Stimulated activated CD8-positive, alpha-beta memory T cell treated with anti-CD3 and anti-CD28 coated beads, Interleukin-15, amount 100 ng/mL, for 48 hours (primary cell): ENCODE data around the gene SOX6.

Experiments used
- DNase-seq, 2 donors: peaks; one replicate each; pipeline ENCODE4 v3.0.0-alpha.2; 2020; ENCODE audit warnings: low read depth in 2 of 2

Gene SOX6

DNA sequence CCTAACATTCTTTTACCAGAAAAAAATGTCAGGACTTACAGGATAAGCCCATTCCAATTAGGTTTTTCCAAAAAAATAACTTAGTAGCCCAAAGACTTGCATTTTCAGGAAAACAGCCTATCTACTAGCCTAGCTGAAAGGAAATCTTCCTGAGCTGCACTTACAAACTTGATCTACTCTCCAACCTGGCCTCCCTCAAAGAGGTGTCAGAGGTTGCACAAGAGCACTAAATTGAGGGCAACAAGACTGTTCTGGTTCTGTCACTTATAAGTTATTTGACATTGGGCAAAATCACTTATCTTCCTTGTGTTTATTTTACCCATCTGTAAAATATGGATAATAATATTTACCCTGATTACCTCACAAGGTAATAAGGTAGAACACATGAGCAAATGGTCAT is 7.9 kb upstream of the SOX6 start:
- no peak for DNase-seq

DNA sequence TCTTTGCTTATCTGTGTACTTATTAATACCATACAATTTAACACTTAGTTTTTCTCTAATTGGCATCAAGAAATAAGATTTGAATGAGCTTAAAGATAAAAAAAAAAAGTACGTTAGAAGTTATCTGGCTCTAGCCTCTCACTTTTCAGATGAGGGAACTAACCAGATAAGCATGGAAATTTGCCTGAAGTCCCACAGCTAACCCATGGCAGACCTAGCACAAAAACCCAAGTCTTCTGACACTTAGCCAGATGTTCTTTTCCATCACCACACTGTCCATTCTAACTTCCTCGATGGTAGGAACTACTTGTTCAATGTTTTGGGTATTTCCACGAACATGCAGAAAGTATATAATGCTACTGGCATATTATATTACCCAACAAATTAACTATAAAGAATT is 7.4 kb upstream of the SOX6 start:
- no peak for DNase-seq

DNA sequence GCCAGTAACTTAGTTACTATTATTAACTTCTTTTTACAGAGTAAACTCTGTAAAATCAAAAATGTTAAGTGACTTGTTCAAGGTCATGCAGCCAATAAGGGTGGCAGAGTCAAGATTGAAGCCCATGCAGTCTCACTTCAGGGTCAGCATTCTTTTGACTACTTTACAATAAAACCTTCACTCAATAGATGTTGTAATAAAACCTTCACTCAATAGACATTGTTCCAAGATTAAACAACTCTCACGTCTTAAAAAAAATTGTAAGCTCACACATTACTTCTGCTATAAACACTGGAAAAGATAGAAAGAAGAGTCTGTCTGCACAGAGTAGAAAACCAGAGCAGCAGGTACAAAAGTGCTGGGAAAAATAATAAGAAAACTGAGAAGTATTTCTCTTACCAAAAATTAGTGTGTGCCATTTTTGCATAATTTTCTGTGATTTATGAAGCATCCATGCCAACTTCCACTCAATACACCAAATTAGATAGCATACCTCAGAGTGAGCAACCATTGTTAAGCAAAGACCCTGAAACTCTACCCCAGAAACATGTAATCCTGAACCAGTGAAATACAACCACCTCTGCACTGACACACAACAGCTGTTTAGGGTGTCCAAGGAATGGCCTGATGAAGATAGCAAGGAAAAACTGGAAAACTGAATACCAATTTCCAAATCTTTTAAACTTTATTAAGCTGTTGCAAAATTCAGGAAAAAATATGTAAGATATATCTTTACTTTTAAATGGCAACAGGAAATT is 4.9 kb upstream of the SOX6 start:
- DNase-seq, result no peak

DNA sequence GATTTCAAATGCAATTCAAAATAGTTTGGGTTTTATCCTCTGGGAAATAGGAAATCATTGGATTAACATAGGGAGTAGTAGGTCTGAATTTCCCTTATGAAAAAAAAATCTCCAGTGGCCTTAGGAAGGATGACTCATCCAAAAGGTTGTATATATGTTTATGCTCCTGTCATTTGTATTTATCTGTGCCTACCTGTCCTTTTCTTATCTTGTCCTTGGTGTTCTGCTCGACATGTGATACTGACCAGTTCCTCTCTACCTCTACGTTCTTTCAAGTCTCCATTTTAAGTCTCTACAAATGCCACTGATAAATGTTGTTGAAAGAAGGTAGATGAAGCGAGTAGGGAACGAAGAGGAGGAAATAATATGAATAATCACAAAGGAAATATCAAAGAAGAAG is 3.0 kb upstream of the SOX6 start:
- DNase-seq, result no peak

DNA sequence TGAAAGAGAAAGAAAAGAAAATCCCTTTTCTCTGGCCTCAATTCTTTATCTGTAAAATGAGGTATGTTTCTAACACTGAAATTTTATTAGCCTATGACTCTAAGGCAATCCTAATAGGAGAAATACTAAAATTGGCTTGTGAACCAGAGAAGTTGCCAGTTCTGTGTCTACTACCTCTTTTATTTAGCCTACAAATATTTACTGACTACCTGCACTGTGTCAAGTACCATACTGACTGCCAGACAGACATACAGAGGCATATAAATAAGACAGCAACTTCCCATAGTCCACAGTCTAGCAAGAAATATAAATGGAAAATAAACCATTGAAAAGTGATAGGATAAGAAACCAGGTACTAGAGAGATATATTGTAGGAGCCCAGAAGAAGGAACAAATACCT is 2.4 kb upstream of the SOX6 start:
- no peak for DNase-seq

DNA sequence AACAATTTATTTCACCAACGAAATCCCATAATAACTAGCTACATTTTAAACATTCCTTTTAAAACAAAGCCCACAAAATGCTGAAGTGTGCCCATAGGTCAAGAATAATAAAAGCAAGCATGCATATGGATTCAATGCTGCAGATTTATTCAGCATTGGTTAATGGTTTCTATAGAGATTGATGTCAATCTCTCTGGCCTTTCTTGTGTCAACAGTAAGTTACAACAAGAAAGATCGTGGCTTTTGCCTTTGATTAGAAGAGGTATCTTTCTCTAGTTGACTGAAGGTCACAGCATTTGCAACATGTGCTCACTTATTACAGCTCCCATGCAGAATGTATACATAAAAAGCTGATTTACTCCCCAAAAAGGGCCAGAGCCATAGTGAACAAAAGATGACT is 1.4 kb upstream of the SOX6 start:
- DNase-seq, result no peak

DNA sequence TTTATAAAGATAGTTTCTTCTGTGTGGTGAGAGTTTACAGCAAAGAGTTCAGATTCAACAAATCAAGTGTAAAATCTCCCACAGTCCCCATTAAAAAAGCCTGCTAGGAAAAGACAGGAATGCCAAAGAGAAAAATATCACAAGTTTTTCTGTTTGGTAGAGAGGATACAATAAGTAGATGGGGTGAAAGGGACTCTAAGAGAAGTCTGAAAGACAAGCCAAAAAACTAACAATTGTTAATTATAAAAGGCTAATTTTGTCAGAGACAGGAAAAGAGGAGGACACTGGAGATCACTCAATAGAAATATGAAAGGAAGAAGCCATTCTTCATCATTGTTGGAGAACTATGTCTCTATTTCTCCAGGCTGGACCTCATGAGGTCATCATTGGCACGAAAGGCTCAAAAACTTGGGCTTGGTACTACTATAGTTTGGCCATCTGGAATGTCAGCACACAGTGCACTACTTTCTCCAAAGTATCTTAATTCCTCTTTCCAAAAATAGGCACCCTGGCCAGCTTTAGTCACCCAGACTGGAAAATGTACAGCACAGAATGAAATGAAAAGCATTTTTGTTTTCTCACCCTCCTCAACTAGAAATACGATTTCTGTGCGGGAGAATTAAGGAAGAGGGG is 531 bp upstream of the SOX6 start:
- no peak for DNase-seq

DNA sequence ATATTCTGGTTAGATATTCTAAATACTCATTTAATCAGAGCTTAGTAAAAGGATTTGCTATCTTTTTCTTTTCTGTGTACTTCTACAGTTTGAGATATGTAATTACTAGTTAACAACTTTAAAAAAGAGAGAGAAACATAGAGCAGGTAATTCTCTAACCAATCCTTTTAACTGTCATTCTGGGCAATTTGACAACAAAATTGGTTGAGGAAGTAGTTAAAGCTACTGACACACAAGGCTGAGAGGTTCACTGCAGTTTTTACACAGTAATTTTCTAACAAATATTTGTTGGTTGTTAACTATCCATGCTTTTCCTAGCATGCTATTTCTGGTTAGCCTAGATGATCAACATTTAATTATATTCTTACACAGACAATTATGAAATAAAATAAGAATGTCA is 3.6 kb downstream of the SOX6 start:
- DNase-seq, result no peak

DNA sequence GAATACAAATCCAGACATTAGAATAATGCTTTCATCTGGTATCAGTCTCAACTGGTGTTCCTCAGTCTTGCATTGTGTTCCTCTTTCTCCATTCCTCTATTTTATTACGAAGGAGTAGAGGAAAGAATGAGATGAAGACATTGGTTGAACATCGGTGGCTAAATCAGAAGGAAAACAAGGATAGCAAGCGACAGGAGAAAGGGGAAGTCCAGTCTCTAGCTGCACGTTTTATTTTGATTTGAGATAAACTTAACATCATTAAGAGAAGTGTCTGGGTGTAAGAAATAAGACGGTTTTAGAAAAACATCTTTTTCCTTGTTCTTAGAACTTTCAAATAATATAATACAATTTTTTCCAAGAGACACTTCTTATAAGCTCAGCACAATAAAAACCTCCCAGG is 6.2 kb downstream of the SOX6 start:
- DNase-seq, result no peak

DNA sequence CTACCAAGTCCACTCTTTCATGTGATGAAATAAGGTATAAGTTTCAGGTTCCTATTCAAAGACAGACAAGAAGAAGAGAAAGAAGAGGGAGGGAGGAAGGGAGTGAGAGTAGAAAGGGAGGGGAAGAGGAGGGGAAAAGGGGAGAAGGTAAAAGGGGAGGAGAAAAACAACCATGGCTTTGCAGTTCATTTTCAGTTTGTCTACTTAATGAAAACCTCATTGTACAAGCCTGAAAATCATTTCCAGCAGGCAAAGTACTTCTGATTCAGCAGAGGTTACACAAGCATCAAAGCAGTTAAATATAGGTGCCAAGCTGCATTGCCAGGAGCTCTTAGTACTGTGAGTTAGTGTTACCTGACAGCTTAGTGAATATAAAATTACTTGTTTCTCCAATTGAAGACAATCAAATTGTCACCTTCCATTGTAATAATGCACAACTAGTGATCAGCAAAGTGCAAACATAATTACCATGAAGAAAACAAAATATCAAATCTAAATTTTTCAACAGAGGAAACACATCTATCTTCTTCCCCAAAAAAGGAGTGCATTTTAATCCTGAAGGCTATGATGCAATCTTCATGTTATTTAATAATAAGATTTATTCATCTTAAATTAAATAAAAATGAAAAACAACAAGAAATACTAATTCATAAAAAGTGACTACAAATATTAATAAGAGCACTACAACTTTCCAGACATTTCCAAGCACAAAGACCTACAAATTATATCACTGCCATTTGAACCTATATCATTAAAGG is 8.2 kb downstream of the SOX6 start:
- DNase-seq, result no peak

DNA sequence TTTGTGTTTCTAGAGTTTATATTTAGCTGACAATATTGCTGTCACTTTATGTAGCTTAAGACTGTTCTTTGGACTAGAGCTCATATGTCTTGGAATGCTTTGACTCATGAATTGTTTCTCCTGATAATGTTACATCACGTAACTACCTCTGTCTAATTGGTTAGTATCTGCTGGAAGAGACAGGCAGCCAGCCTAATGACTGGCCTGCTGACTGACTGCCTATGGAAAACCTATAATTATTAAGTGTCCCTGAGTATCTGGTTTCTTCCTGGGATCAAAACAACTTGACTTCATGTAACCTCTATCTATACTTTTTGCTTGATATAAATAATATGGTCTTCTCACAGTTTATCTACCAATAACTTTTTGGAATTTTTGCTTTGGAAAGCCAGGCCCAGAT is 9.4 kb downstream of the SOX6 start:
- DNase-seq, result no peak

DNA sequence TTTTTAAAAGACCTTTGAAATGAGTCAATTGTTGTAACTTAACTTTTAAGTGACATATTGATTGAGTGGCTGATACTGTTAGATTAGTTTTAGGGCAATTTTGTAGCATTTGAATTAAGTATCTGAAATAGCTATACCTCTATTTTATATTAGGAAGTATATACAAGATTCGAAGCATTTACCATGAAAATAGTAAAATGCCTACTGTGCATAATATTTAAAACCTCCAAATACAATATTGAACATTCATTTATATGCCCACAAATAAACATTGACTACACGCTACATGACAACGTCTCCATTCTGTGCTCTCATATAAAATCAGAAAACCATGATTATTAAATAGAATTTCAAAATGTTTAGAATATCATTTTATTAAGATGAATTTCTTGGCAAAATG is 14.5 kb downstream of the SOX6 start:
- DNase-seq, result no peak

DNA sequence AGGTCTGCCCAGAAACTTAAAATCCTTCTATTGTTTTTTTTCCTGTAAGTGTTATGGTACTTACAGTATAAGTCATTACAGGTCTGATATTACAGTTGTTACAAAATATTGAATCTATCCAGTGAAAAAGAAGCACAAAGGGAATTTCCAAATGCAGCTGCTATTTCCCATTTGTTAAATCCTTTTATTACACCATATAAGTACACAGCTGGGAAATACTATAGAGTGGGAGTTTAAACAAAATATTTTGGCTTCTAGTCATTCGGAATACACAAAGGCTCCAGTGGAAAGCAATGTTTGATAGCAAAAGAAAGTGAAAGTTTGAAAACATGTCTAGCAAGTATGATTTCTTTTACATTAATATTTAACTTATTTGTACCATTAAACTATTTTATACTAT is 18.0 kb downstream of the SOX6 start:
- no peak for DNase-seq

DNA sequence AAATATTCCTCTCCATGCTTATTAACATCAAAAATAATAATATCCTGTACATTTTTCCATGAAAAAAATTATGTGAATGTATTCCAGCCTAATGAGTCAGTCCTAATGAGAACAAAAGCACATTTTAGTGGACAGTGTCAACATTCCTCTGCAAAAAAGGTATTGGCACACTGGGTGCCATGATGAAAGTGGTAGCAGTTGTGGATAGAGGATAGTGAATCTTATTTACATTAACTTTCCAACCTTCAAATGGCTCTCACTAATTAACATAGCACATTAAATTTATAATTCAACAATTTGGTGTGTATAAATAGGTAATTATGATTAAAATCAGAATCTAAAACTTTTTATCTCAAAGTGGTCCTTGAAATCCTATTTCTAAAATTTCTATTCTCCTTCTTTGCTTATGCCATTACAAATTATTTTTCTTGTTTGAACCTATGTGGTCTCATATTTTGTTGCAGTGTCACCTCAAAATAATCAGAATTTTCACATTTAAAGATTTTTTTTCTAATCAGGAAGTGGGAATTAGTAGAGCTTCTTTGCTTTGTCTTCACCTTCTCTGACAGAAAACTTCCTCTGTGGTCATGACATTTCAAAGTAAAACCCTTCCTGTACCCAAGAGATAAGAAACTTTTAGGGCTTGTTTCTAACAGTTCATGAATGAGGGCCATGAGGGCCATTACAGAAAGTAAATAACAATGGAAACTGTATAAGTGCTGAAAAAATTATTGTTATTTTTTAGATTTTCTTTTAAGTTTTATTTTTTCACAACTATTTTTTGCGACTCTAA is 18.7 kb downstream of the SOX6 start:
- no peak for DNase-seq

DNA sequence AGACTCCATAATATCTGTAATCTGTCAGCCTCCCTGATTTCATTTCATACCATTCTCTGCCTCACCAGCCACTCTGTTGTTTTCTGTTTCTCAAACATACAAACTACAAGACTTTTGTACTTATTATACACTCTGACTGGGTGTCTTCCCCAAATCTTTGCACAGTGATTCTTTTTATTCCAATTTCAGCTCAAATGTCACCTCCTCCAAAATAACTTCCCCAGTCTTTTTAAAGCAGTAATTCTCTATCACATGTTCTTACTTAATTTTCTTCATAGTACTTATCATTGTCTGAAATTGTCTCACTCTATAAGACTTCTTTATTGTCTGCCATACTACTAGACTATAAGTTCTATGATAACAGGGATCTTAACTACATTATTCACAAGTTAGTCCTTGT is 19.6 kb downstream of the SOX6 start:
- DNase-seq, result no peak

DNA sequence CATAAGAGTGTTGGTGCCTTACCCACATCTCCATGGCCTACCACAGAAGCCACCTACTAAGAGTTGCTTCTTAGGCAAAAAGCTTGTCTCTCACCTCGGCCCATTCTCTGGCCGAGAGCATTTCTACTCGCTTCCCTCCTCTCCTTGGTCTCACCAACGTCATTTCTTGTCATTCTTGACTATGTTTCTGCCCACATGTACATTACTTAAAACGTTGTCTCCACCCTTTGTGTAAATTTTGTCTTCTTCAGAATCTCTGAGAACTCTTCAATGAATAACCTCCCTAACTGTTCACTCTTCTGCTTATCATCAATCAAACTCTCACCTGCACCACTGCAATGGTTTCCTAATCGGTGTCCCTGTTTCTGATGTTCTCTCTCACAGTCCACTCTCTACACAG is 20.1 kb downstream of the SOX6 start:
- DNase-seq, result no peak

DNA sequence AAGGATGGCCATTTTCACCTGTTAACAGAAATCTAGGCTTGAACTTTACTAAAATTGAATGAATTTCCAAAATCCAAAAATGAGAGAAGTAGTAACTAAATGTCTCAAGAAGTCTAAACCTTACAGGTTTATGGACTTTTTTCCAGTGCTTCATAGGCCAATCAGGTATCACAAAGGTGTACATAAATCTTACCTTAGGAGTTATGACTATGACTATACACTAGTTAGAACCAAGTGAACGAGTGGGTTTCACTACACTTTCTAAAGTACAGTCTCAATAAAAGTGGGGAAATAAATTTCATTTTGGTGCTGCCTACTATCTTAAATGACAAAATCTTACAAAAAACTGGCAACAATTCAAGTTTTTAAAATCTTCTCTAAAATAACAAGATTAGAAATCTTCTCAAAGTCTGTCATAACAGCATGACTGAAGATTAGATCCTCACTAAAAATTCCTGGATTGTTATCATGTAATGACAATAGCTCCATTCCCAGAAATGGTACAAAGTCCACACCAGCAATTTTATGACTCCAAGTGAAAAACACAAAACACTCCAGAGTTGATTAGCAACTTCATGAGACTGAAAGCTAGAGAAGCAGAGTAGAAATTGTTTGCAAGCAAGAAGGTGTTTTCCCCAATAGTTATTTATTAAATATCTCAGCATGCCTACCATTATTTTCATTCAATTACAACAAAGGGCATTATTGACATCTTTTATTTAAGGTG is 20.9 kb downstream of the SOX6 start:
- DNase-seq, result no peak

DNA sequence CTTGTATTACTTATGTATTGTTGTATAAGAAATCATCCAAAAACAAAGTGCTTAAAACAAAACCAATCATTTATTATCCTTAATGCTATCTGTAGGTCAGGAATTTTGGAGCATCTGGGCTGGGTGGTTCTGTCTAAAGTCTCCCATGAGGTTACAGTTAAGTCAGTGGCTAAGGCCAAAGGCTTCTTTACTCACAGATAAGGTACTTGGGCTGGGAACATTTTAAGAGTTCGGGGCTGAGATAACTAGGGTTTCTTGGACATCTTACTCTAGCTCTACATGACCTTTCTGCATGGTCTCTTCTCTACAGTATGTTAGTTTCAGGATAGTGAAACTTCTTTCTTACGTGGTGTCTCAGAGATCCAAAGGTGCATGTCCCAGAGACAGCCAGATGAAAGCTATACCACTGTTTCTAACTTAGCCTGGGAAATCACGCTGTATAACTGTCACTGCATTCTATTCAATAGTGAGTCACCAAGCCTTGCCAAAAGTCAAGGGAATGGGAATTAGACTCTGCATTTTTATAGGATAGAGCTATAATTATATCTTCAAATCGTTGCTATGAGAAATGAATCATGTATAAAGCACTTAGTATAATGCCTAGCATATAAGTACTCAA is 29.6 kb downstream of the SOX6 start:
- no peak for DNase-seq

DNA sequence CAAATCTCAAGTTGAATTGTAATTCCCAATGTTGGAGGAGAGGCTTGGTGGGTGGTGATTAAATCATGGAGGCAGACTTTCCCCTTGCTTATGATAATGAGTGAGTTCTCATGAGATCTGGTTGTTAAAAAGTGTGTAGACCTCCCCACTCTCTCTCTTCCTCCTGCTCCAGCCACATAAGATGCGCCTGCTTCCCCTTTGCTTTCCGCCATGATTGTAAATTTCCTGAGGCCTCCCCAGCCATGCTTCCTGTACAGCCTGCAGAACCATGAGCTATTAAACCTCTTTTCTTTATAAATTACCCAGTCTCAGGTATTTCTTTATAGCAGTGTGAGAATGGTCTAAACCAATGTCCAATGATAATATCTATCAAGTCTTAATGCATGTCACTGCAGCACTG is 34.2 kb downstream of the SOX6 start:
- no peak for DNase-seq

DNA sequence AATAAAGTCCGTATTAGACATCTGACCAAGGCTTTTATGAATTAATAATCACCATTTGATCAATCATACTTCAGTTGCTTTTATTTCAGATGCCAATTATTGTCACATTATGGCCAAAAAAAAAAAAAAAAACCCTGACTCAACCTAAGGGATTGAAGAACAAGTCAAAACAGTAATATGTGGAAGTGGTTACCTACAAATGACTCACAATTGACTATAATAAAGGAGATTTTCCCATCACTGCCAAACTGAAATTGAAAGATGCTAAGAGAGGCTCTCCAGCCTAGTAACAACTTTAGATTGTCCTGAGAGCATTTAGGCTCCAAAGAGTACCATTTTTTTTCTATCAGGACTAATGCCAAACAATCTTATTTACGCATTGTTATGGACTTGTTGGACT is 35.2 kb downstream of the SOX6 start:
- no peak for DNase-seq

DNA sequence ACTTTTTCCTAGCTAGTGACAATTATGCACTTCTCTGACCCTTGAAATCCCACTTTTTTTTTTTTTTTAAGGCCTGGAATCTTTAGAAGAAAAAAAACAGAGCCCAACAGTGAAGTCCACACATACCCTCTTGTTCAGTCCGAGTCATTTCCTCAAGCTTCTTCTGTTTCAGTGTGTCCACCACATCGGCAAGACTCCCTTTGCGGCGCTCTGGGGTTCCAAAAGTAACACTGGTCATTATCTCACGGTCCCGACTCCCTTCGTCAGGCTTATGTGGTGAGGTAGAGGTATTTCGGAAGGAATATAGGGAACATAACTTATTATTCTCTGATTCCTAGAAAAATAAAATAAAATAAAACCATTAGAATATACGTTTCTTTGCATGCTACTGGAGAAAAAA is 38.0 kb downstream of the SOX6 start:
- DNase-seq, result no peak
